Mesenchymal stem cell (in vitro differentiated cells and primary cell): Measurements from ENCODE around the gene GALK2.

Experiments
- DNase-seq: peaks from one replicate; pipeline ENCODE4 v3.0.0-alpha.2; 2013
- H2AFZ ChIP-seq: one replicate; pipeline ENCODE4 v1.6.1; 2013; ENCODE audit warnings: low read depth, mild to moderate bottlenecking, control low read depth, inconsistent platforms, low read length, moderate library complexity
- H2AK5ac ChIP-seq: 2 replicates; pipeline ENCODE4 v1.6.1; 2013; ENCODE audit warnings: low read length, moderate library complexity, mild to moderate bottlenecking, inconsistent platforms; ENCODE audit not compliant: severe bottlenecking
- H2BK120ac ChIP-seq: one replicate; pipeline ENCODE4 v1.6.1; 2013; ENCODE audit warnings: low read depth, mild to moderate bottlenecking, inconsistent platforms, low read length, moderate library complexity
- H2BK12ac ChIP-seq, 2 experiments: one replicate each; pipeline ENCODE4 v1.6.1; 2013; ENCODE audit warnings: inconsistent platforms in 2 of 2, low read length in 2 of 2, mild to moderate bottlenecking in 2 of 2, moderate library complexity in 2 of 2, control low read depth in 1 of 2
- H2BK15ac ChIP-seq: one replicate; pipeline ENCODE4 v1.6.1; 2013; ENCODE audit warnings: mild to moderate bottlenecking, low read depth, inconsistent platforms; ENCODE audit not compliant: poor library complexity, severe bottlenecking
- H2BK5ac ChIP-seq: 2 replicates; pipeline ENCODE4 v1.6.1; 2013; ENCODE audit warnings: low read depth, mild to moderate bottlenecking, low read length, control low read depth, inconsistent platforms; ENCODE audit not compliant: poor library complexity, severe bottlenecking
- H3K14ac ChIP-seq, 2 experiments: one replicate each; pipeline ENCODE4 v1.6.1; 2013; ENCODE audit warnings: inconsistent platforms in 2 of 2, low read length in 2 of 2, control low read depth in 1 of 2, mild to moderate bottlenecking in 1 of 2, moderate library complexity in 1 of 2
- H3K18ac ChIP-seq, 2 experiments: one replicate each; pipeline ENCODE4 v1.6.1; 2013; ENCODE audit warnings: inconsistent platforms in 2 of 2, low read length in 2 of 2, control low read depth in 1 of 2, low read depth in 1 of 2, mild to moderate bottlenecking in 1 of 2
- H3K23ac ChIP-seq, 2 experiments: one replicate each; pipeline ENCODE4 v1.6.1; 2013; ENCODE audit warnings: inconsistent platforms in 2 of 2, low read length in 2 of 2, mild to moderate bottlenecking in 2 of 2, moderate library complexity in 2 of 2, control low read depth in 1 of 2
- H3K27ac ChIP-seq: 2 replicates; pipeline ENCODE4 v1.5.1; 2013; ENCODE audit warnings: mild to moderate bottlenecking, moderate library complexity, low read length, control low read depth, inconsistent platforms; ENCODE audit not compliant: poor library complexity, severe bottlenecking
- H3K27me3 ChIP-seq, 2 experiments: 2 replicates each; pipeline versions ENCODE4 v1.6.1 to v1.7.0; 2013; ENCODE audit warnings: low read length in 2 of 2, mild to moderate bottlenecking in 2 of 2, moderate library complexity in 2 of 2, control low read depth in 1 of 2, inconsistent platforms in 1 of 2; ENCODE audit not compliant: control insufficient read depth in 1 of 2, insufficient read depth in 1 of 2
- H3K36me3 ChIP-seq, 2 experiments: 2 replicates each; pipeline versions ENCODE4 v1.6.1 to v1.7.0; 2013; ENCODE audit warnings: low read length in 2 of 2, control low read depth in 1 of 2, inconsistent platforms in 1 of 2, low read depth in 1 of 2, mild to moderate bottlenecking in 1 of 2; ENCODE audit not compliant: insufficient read depth in 2 of 2, control insufficient read depth in 1 of 2
- H3K4ac ChIP-seq, 2 experiments: one replicate each; pipeline ENCODE4 v1.6.1; 2013; ENCODE audit warnings: inconsistent platforms in 2 of 2, low read length in 2 of 2, mild to moderate bottlenecking in 2 of 2, moderate library complexity in 2 of 2, control low read depth in 1 of 2, low read depth in 1 of 2
- H3K4me1 ChIP-seq: 2 replicates; pipeline ENCODE4 v1.6.1; 2013; ENCODE audit warnings: low read depth, low read length, control low read depth; ENCODE audit not compliant: control insufficient read depth, insufficient read depth
- H3K4me2 ChIP-seq: 2 replicates; pipeline ENCODE4 v1.6.1; 2013; ENCODE audit warnings: low read length, mild to moderate bottlenecking, inconsistent platforms; ENCODE audit not compliant: poor library complexity, severe bottlenecking
- H3K4me3 ChIP-seq, 2 experiments: 2 replicates each; pipeline versions ENCODE4 v1.5.1 to v1.7.0; 2013; ENCODE audit warnings: low read length in 2 of 2, mild to moderate bottlenecking in 2 of 2, control low read depth in 1 of 2, low read depth in 1 of 2; ENCODE audit not compliant: insufficient read depth in 1 of 2
- H3K79me1 ChIP-seq: replicated peaks from 2 replicates; pipeline ENCODE4 v1.6.1; 2013; ENCODE audit warnings: mild to moderate bottlenecking, control low read depth, low read length, inconsistent platforms; ENCODE audit not compliant: poor library complexity, severe bottlenecking
- H3K9ac ChIP-seq: 2 replicates; pipeline ENCODE4 v1.7.0; 2013; ENCODE audit warnings: mild to moderate bottlenecking, low read length, moderate library complexity
- H3K9me3 ChIP-seq: 2 replicates; pipeline ENCODE4 v1.7.0; 2013; ENCODE audit warnings: mild to moderate bottlenecking, low read length; ENCODE audit not compliant: control insufficient read depth
- H4K8ac ChIP-seq: one replicate; pipeline ENCODE4 v1.6.1; 2013; ENCODE audit warnings: inconsistent platforms, mild to moderate bottlenecking, low read length, moderate library complexity
- H4K91ac ChIP-seq: one replicate; pipeline ENCODE4 v1.6.1; 2013; ENCODE audit warnings: mild to moderate bottlenecking, low read length, inconsistent platforms
- WGBS: methylation state at CpG from one replicate; pipeline ENCODE4 v1.1.7; 2013; ENCODE audit warnings: mixed read lengths; 5-methylcytosine and 5-hydroxymethylcytosine counted together

GALK2 gene

GRCh38 chr15:49265911-49266310 is 95.9 kb downstream of the GALK2 start:
- Histone ChIP-seq H3K27me3 (no peaks in the 10 kb centered on the region), H3K23ac (no peak overlapping the region), H3K27ac (no peak overlapping the region), H2AK5ac (no peak overlapping the region), H3K36me3 (peaks cover 0 to 9% of the 10 kb centered on the region in 2 experiments), H2BK15ac (no peak overlapping the region), H3K4ac (no peak overlapping the region), H2BK5ac (no peak overlapping the region), H2BK12ac (no peak overlapping the region), H2AFZ (no peak overlapping the region), H3K4me3 (no peak overlapping the region), H3K79me1 (peaks cover 11% of the 10 kb centered on the region), H3K4me1 (no peaks in the 10 kb centered on the region), H3K18ac (no peak overlapping the region), H3K9ac (no peak overlapping the region), H3K9me3 (peaks cover 4% of the 10 kb centered on the region), H4K91ac (no peak overlapping the region), H4K8ac (peak overlapping the region; percentile 21), H3K14ac (no peak overlapping the region), H2BK120ac (no peak overlapping the region), H3K4me2 (no peak overlapping the region)
- 97% methylated on average over 3 of the region's 3 CpGs for WGBS
- no peak for DNase-seq

- no peak overlapping the region for H2AK5ac ChIP-seq
Observed at GRCh38 chr15:49270541-49271421, 100.7 kb downstream of the GALK2 start.

GRCh38 chr15:49273734-49274318 is 103.8 kb downstream of the GALK2 start:
- no peak overlapping the region for H2BK120ac ChIP-seq

More at GRCh38 chr15:49270541-49271421, 100.7 kb downstream of the GALK2 start:
- Histone ChIP-seq H3K9ac (peak overlapping the region; percentile 56), H3K4me3 (peak overlapping the region in 1 of 2 experiments; percentile 57), H3K9me3 (peaks cover 4% of the 10 kb centered on the region), H3K14ac (no peak overlapping the region), H4K8ac (no peak overlapping the region), H2AFZ (no peak overlapping the region), H3K4ac (no peak overlapping the region), H3K18ac (no peak overlapping the region), H2BK15ac (no peak overlapping the region), H3K4me2 (no peak overlapping the region), H3K79me1 (peaks cover 12% of the 10 kb centered on the region), H3K27me3 (no peaks in the 10 kb centered on the region), H3K4me1 (no peaks in the 10 kb centered on the region), H2BK12ac (no peak overlapping the region), H3K36me3 (peaks cover 0 to 31% of the 10 kb centered on the region in 2 experiments), H3K27ac (no peak overlapping the region), H3K23ac (no peak overlapping the region), H4K91ac (no peak overlapping the region), H2BK120ac (no peak overlapping the region), H2BK5ac (no peak overlapping the region)
- WGBS, result 91% methylated on average over 2 of the region's 8 CpGs
- no peak for DNase-seq

GRCh38 chr15:49278751-49279150 is 108.7 kb downstream of the GALK2 start:
- Histone ChIP-seq H3K27ac (no peak overlapping the region), H2AK5ac (no peak overlapping the region), H3K23ac (no peak overlapping the region), H3K27me3 (no peaks in the 10 kb centered on the region), H3K36me3 (peaks cover 0 to 55% of the 10 kb centered on the region in 2 experiments), H3K9me3 (no peaks in the 10 kb centered on the region), H3K14ac (no peak overlapping the region), H4K91ac (no peak overlapping the region), H3K9ac (no peak overlapping the region), H3K4me1 (no peaks in the 10 kb centered on the region), H3K4me2 (no peak overlapping the region), H2BK15ac (no peak overlapping the region), H2BK12ac (peak overlapping the region in 1 of 2 experiments; percentile 52), H3K79me1 (peaks cover 5% of the 10 kb centered on the region), H3K18ac (peak overlapping the region in 1 of 2 experiments; percentile 17), H2BK120ac (no peak overlapping the region), H4K8ac (no peak overlapping the region), H2BK5ac (no peak overlapping the region), H3K4me3 (no peak overlapping the region), H2AFZ (no peak overlapping the region), H3K4ac (no peak overlapping the region)
- no peak for DNase-seq
- WGBS, result 96% methylated on average over 3 of the region's 5 CpGs

More at GRCh38 chr15:49273734-49274318, 103.8 kb downstream of the GALK2 start:
- H3K27me3 ChIP-seq, result no peaks in the 10 kb centered on the region
- H3K9ac ChIP-seq, result no peak overlapping the region
- no peak overlapping the region for H3K27ac ChIP-seq
- H3K79me1 ChIP-seq, result peaks cover 8% of the 10 kb centered on the region
- H2BK15ac ChIP-seq, result no peak overlapping the region
- peak; percentile 49 for DNase-seq
- peak overlapping the region in 1 of 2 experiments; percentile 56 for H3K18ac ChIP-seq
- no CpG with 5 or more reads among the region's 2 CpGs for WGBS
- H3K4ac ChIP-seq, result no peak overlapping the region
- no peak overlapping the region for H2BK5ac ChIP-seq
- no peaks in the 10 kb centered on the region for H3K4me1 ChIP-seq
- H2AK5ac ChIP-seq, result no peak overlapping the region
- no peak overlapping the region for H3K4me3 ChIP-seq
- H4K8ac ChIP-seq, result no peak overlapping the region
- H3K9me3 ChIP-seq, result no peaks in the 10 kb centered on the region
- H3K4me2 ChIP-seq, result no peak overlapping the region
- H2BK12ac ChIP-seq, result peak overlapping the region in 1 of 2 experiments; percentile 10
- H3K36me3 ChIP-seq, result peaks cover 0 to 23% of the 10 kb centered on the region in 2 experiments
- H3K14ac ChIP-seq, result no peak overlapping the region
- no peak overlapping the region for H2AFZ ChIP-seq
- H4K91ac ChIP-seq, result no peak overlapping the region
- no peak overlapping the region for H3K23ac ChIP-seq
